H9 (cell line): Measurements from ENCODE around the gene GABARAPL2. TPM values are rescaled to one million over a fixed set of nuclear protein-coding genes. Genes with fewer than 3 reads are reported as not detected.
A peak's percentile ranks its signal among the peaks of the same experiment; 100 is the strongest.

Source experiments
- DNase-seq: peaks from one replicate; pipeline ENCODE4 v3.0.0-alpha.2; 2017
- H2AFZ ChIP-seq: one replicate; pipeline ENCODE4 v1.6.1; 2013; ENCODE audit warnings: mild to moderate bottlenecking, low read length, control low read depth, moderate library complexity
- H2AK5ac ChIP-seq: 2 replicates; pipeline ENCODE4 v1.6.1; 2013; ENCODE audit warnings: low read length, control low read depth, mixed read lengths; ENCODE audit not compliant: insufficient read length
- H2BK120ac ChIP-seq: one replicate; pipeline ENCODE4 v1.6.1; 2013; ENCODE audit warnings: low read depth, mild to moderate bottlenecking, low read length, control low read depth, inconsistent platforms; ENCODE audit not compliant: poor library complexity, severe bottlenecking
- H2BK12ac ChIP-seq: 2 replicates; pipeline ENCODE4 v1.6.1; 2013; ENCODE audit warnings: low read length, control low read depth, mixed read lengths, low read depth; ENCODE audit not compliant: insufficient read length
- H2BK15ac ChIP-seq: 2 replicates; pipeline ENCODE4 v1.6.1; 2013; ENCODE audit warnings: low read depth, low read length, control low read depth
- H2BK20ac ChIP-seq: one replicate; pipeline ENCODE4 v1.6.1; 2013; ENCODE audit warnings: low read depth, mild to moderate bottlenecking, low read length, control low read depth, inconsistent platforms; ENCODE audit not compliant: poor library complexity, severe bottlenecking
- H2BK5ac ChIP-seq: 2 replicates; pipeline ENCODE4 v1.6.1; 2013; ENCODE audit warnings: low read length, control low read depth, mixed read lengths; ENCODE audit not compliant: insufficient read length
- H3K14ac ChIP-seq: 2 replicates; pipeline ENCODE4 v1.6.1; 2013; ENCODE audit warnings: low read length, control low read depth; ENCODE audit not compliant: insufficient read depth
- H3K18ac ChIP-seq: 2 replicates; pipeline ENCODE4 v1.6.1; 2013; ENCODE audit warnings: low read depth, mild to moderate bottlenecking, mixed read lengths, low read length, control low read depth; ENCODE audit not compliant: insufficient read length
- H3K23ac ChIP-seq: 2 replicates; pipeline ENCODE4 v1.6.1; 2013; ENCODE audit warnings: low read length, control low read depth, mixed read lengths, low read depth; ENCODE audit not compliant: insufficient read length
- H3K23me2 ChIP-seq: 2 replicates; pipeline ENCODE4 v1.6.1; 2013; ENCODE audit warnings: low read depth, mild to moderate bottlenecking, mixed read lengths, low read length, control low read depth; ENCODE audit not compliant: insufficient read length, poor library complexity, severe bottlenecking
- H3K27ac ChIP-seq: 2 replicates; pipeline ENCODE4 v1.5.1; 2013; ENCODE audit warnings: low read length, control low read depth, mixed read lengths, low read depth; ENCODE audit not compliant: insufficient read length
- H3K27me3 ChIP-seq: 2 replicates; pipeline ENCODE4 v1.6.1; 2013; ENCODE audit warnings: low read length, control low read depth, inconsistent platforms; ENCODE audit not compliant: insufficient read depth
- H3K4ac ChIP-seq: 2 replicates; pipeline ENCODE4 v1.6.1; 2013; ENCODE audit warnings: low read depth, mild to moderate bottlenecking, control low read depth, inconsistent platforms, low read length, moderate library complexity
- H3K4me1 ChIP-seq: 2 replicates; pipeline ENCODE4 v1.6.1; 2013; ENCODE audit warnings: low read length, control low read depth, inconsistent platforms; ENCODE audit not compliant: insufficient read depth
- H3K4me2 ChIP-seq: 2 replicates; pipeline ENCODE4 v1.6.1; 2013; ENCODE audit warnings: low read length, control low read depth, mixed read lengths; ENCODE audit not compliant: insufficient read length, insufficient read depth
- H3K56ac ChIP-seq: 2 replicates; pipeline ENCODE4 v1.6.1; 2013; ENCODE audit warnings: low read depth, mild to moderate bottlenecking, mixed read lengths, low read length, control low read depth; ENCODE audit not compliant: insufficient read length
- H3K79me1 ChIP-seq: 2 replicates; pipeline ENCODE4 v1.6.1; 2013; ENCODE audit warnings: low read depth, mild to moderate bottlenecking, moderate library complexity, low read length, control low read depth, inconsistent platforms; ENCODE audit not compliant: insufficient read depth, poor library complexity, severe bottlenecking
- H3K79me2 ChIP-seq: 2 replicates; pipeline ENCODE4 v1.6.1; 2013; ENCODE audit warnings: low read length, control low read depth, inconsistent platforms; ENCODE audit not compliant: insufficient read depth
- H3K9ac ChIP-seq: 2 replicates; pipeline ENCODE4 v1.6.1; 2013; ENCODE audit warnings: low read length, control low read depth, mixed read lengths; ENCODE audit not compliant: insufficient read length; ENCODE audit errors: extremely low read depth
- H3K9me3 ChIP-seq: one replicate; pipeline ENCODE4 v1.6.1; 2013; ENCODE audit warnings: low read depth, low read length, inconsistent platforms; ENCODE audit not compliant: control insufficient read depth
- H3T11ph ChIP-seq: one replicate; pipeline ENCODE4 v1.6.1; 2013; ENCODE audit warnings: mild to moderate bottlenecking, low read length, control low read depth, inconsistent platforms
- H4K20me1 ChIP-seq: one replicate; pipeline ENCODE4 v1.6.1; 2013; ENCODE audit not compliant: control insufficient read depth, insufficient read length, insufficient read depth
- H4K5ac ChIP-seq: 2 replicates; pipeline ENCODE4 v1.6.1; 2013; ENCODE audit warnings: low read depth, mild to moderate bottlenecking, mixed read lengths, low read length, control low read depth; ENCODE audit not compliant: insufficient read length
- H4K8ac ChIP-seq: replicated peaks from 2 replicates; pipeline ENCODE4 v1.6.1; 2013; ENCODE audit warnings: low read length, control low read depth, mixed read lengths, low read depth; ENCODE audit not compliant: insufficient read length
- H4K91ac ChIP-seq: 2 replicates; pipeline ENCODE4 v1.6.1; 2013; ENCODE audit warnings: low read depth, mild to moderate bottlenecking, moderate library complexity, mixed read lengths, low read length, control low read depth; ENCODE audit not compliant: insufficient read length
- H3K27ac Mint-ChIP-seq, 3 experiments: 2 replicates in 2 of 3; 3 replicates in 1 of 3; pipeline ENCODE4 v1.8.0; 2020 to 2021; ENCODE audit warnings: mixed read lengths in 3 of 3, mild to moderate bottlenecking in 1 of 3, moderate library complexity in 1 of 3
- H3K27me3 Mint-ChIP-seq: 2 replicates; pipeline ENCODE4 v1.8.0; 2021; ENCODE audit warnings: low read depth, mild to moderate bottlenecking, moderate library complexity, mixed read lengths
- H3K36me3 Mint-ChIP-seq, 3 experiments: 2 replicates in 2 of 3; 3 replicates in 1 of 3; pipeline ENCODE4 v1.8.0; 2020 to 2021; ENCODE audit warnings: low read depth in 3 of 3, mixed read lengths in 3 of 3; ENCODE audit not compliant: insufficient read depth in 1 of 3
- H3K4me1 Mint-ChIP-seq, 2 experiments: 2 replicates each; pipeline ENCODE4 v1.8.0; 2020; ENCODE audit warnings: mixed read lengths in 2 of 2
- H3K4me3 Mint-ChIP-seq, 2 experiments: 2 replicates in 1 of 2; 3 replicates in 1 of 2; pipeline ENCODE4 v1.8.0; 2020 to 2021; ENCODE audit warnings: mild to moderate bottlenecking in 2 of 2, mixed read lengths in 2 of 2, moderate library complexity in 1 of 2
- H3K9me3 Mint-ChIP-seq, 2 experiments: 2 replicates in 1 of 2; 3 replicates in 1 of 2; pipeline ENCODE4 v1.8.0; 2020; ENCODE audit warnings: mild to moderate bottlenecking in 2 of 2, mixed read lengths in 2 of 2, moderate library complexity in 1 of 2
- CTCF ChIP-seq: fragments of 200-600 bp; sonication (generic); conservative IDR thresholded peaks from 3 replicates; pipeline ENCODE4 v1.8.0; 2021; ENCODE audit warnings: antibody characterized with exemption, mild to moderate bottlenecking
- WGBS: extraction: QIAGEN DNeasy Blood & Tissue Kit; methylation state at CpG from one replicate; pipeline ENCODE4 v1.1.7; 2013; ENCODE audit warnings: missing lambda C conversion rate, low lambda C conversion rate, mixed read lengths; ENCODE audit not compliant: insufficient read length; ENCODE audit errors: extremely low coverage; 5-methylcytosine and 5-hydroxymethylcytosine counted together
- total RNA-seq: library from RNA; stranded (reverse); gene quantifications from 2 replicates; pipeline ENCODE4 v1.2.1, GENCODE V29; 2021

GABARAPL2 gene
- total RNA-seq, 1 experiment from 2014 or later: 62.6 TPM

DNA sequence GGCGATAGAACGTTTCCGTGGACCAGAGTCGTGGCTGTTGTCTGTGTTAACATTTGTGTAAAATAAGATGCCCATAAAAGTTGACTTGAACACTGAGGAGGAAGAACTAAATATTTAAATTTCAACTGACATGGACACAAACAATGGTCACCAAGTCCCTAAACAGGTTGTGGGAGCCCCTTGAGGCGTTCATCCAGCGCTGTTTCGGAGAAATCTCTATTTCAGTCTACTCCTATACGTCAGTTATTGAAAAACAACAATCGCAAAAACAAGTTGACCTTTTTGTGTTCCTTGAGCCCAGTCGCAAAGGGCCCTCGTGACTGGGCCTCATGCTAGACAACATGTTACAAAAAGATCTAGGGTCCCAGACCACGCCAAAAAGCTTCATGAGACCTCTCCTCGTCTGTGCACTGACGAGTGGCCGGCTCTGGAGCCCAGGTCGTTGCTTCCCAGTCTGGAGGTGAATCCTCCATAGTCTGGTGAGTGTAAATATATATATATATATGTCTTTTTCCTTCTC is 9.7 kb upstream of the GABARAPL2 start:
- H3K4me2 ChIP-seq: peak overlapping the region; percentile 83
- no peaks in the 10 kb centered on the region for H3K9me3 ChIP-seq
- H2BK20ac ChIP-seq: no peak overlapping the region

More for the DNA sequence above, 9.7 kb upstream of the GABARAPL2 start:
- H2AK5ac ChIP-seq: no peak overlapping the region
- Mint-ChIP-seq H3K4me1 (peaks cover 22 to 30% of the 10 kb centered on the region in 2 experiments), H3K27ac (peak overlapping the region in 2 of 3 experiments; percentile 2 to 98; a peak in 1 of 7 replicates), H3K36me3 (no peaks in the 10 kb centered on the region), H3K4me3 (peak overlapping the region; percentile 94 to 99), H3K9me3 (no peaks in the 10 kb centered on the region), H3K27me3 (peaks cover 4% of the 10 kb centered on the region)
- H2BK120ac ChIP-seq: no peak overlapping the region
- H3K27ac ChIP-seq: no peak overlapping the region
- no peak overlapping the region for H2AFZ ChIP-seq
- no peak overlapping the region for H3T11ph ChIP-seq
- no peak overlapping the region for H3K4ac ChIP-seq
- no peak overlapping the region for H2BK5ac ChIP-seq
- no peak for DNase-seq
- H4K5ac ChIP-seq: no peak overlapping the region
- H4K8ac ChIP-seq: no peak overlapping the region
- peaks cover 8% of the 10 kb centered on the region for H3K23me2 ChIP-seq
- H3K18ac ChIP-seq: no peak overlapping the region
- no peaks in the 10 kb centered on the region for H3K79me2 ChIP-seq
- no peaks in the 10 kb centered on the region for H3K79me1 ChIP-seq
- no peak overlapping the region for H2BK15ac ChIP-seq
- no peak overlapping the region for H3K14ac ChIP-seq
- H3K56ac ChIP-seq: no peak overlapping the region
- no peaks in the 10 kb centered on the region for H3K27me3 ChIP-seq
- no peak overlapping the region for H3K9ac ChIP-seq
- no peaks in the 10 kb centered on the region for H4K20me1 ChIP-seq
- H3K4me1 ChIP-seq: peaks cover 4% of the 10 kb centered on the region; the same call in 1 of the 2 replicates
- no peak overlapping the region for H4K91ac ChIP-seq
- TF ChIP-seq CTCF: no peak
- H3K23ac ChIP-seq: no peak overlapping the region
- no CpG with 5 or more reads among the region's 16 CpGs for WGBS
- no peak overlapping the region for H2BK12ac ChIP-seq
